ENCODE results near the gene LSM2.
"Not testable (repeated sequence)": the region's sequence is repeated elsewhere in the genome, so short reads cannot be mapped to it uniquely, and the experiment has no call there.

DNA sequence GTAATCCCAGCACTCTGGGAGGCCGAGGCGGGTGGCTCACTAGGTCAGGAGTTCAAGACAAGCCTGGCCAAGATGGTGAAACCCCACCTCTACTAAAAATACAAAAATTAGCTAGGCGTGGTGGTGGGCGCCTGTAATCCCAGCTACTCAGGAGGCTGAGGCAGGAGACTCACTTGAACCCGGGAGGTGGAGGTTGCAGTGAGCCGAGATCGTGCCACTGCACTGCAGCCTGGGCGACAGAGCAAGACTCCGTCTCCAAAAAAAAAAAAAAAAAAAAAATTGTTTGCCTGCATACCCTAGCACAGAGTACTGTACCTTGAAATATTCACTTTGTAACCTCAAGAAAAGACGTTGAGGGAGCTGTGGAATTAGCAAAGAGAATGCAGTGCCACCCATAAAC, 13.6 kb upstream of the LSM2 start:
- not testable (repeated sequence) for TF ChIP-seq EZH2 (IDR thresholded peaks at IDR 0.05; ENCODE audit: borderline replicate concordance, low read depth, low read length, severe bottlenecking)
- TF ChIP-seq, protein P1, sequence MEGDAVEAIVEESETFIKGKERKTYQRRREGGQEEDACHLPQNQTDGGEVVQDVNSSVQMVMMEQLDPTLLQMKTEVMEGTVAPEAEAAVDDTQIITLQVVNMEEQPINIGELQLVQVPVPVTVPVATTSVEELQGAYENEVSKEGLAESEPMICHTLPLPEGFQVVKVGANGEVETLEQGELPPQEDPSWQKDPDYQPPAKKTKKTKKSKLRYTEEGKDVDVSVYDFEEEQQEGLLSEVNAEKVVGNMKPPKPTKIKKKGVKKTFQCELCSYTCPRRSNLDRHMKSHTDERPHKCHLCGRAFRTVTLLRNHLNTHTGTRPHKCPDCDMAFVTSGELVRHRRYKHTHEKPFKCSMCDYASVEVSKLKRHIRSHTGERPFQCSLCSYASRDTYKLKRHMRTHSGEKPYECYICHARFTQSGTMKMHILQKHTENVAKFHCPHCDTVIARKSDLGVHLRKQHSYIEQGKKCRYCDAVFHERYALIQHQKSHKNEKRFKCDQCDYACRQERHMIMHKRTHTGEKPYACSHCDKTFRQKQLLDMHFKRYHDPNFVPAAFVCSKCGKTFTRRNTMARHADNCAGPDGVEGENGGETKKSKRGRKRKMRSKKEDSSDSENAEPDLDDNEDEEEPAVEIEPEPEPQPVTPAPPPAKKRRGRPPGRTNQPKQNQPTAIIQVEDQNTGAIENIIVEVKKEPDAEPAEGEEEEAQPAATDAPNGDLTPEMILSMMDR (IDR thresholded peaks at IDR 0.05; ENCODE audit: borderline replicate concordance, extremely low read depth, low read length, poor library complexity, severe bottlenecking), result not testable (repeated sequence)

Measured in DND-41 (cell line).